ENCODE results near the gene HDAC9. TPM values are rescaled to one million over a fixed set of nuclear protein-coding genes. Genes with fewer than 3 reads are reported as not detected.

The HDAC9 gene
- total RNA-seq, 4 donors from 2014 or later = 1.2 to 8.0 (median 1.6) TPM

DNA sequence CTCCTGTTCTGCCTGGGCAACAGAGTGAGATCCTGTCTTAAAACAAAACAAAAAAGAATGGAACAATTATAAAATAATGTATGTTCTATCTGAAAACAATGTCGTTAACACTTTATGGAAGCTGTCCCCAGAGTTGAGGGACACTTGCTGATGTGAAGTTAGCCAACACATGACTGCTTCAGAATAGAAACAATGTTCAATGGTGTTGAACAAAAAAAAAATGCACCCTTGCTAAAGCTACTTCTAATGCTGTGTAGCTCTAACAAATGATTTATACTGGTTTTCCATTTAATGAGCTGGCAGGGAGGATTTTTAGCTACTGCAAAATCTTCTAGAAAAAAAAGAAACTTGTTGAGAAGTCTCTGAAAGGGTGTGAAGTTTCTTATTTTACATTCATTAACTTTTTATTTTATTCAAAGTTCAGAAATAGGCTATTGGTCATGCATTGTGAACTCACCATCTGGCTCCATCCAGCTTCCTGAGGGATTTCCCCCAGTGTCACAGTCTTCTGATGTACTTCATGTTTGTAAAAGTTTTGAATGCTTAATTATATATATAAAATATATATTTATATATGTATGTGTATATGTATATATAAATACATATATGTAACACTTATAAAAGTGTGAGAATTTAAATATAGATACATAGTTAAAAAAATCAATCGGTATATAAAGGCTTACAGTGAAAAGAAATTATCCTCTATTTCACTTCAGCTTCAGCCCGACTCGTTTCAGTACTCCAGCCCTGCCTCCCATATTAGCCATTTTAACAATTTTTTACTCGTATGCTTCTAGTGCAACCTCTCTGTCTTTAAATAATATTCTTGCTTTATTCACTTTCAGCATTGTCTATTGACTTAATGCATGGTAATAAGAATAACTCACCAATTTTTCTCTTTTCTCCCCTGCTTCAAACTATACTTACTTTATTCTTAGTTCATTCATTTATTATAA is 35.0 kb downstream of the HDAC9 start:
- 68 to 74% methylated on average over 5 of the region's 5 CpGs for WGBS, 2 donors
- no peak overlapping the region for H3K27ac ChIP-seq
- intact Hi-C loops (cut with DNase I) = no loop called here
- no peaks in the 10 kb centered on the region for H3K4me1 ChIP-seq
- no peaks in the 10 kb centered on the region for H3K27me3 ChIP-seq
- no peak for DNase-seq
- no peaks in the 10 kb centered on the region for H3K36me3 ChIP-seq
- no peak overlapping the region for H3K4me3 ChIP-seq
- no peak for TF ChIP-seq POLR2A (IDR thresholded peaks at IDR 0.05)
- TF ChIP-seq, protein P1, sequence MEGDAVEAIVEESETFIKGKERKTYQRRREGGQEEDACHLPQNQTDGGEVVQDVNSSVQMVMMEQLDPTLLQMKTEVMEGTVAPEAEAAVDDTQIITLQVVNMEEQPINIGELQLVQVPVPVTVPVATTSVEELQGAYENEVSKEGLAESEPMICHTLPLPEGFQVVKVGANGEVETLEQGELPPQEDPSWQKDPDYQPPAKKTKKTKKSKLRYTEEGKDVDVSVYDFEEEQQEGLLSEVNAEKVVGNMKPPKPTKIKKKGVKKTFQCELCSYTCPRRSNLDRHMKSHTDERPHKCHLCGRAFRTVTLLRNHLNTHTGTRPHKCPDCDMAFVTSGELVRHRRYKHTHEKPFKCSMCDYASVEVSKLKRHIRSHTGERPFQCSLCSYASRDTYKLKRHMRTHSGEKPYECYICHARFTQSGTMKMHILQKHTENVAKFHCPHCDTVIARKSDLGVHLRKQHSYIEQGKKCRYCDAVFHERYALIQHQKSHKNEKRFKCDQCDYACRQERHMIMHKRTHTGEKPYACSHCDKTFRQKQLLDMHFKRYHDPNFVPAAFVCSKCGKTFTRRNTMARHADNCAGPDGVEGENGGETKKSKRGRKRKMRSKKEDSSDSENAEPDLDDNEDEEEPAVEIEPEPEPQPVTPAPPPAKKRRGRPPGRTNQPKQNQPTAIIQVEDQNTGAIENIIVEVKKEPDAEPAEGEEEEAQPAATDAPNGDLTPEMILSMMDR (IDR thresholded peaks at IDR 0.05) = no peak
- no peaks in the 10 kb centered on the region for H3K9me3 ChIP-seq

DNA sequence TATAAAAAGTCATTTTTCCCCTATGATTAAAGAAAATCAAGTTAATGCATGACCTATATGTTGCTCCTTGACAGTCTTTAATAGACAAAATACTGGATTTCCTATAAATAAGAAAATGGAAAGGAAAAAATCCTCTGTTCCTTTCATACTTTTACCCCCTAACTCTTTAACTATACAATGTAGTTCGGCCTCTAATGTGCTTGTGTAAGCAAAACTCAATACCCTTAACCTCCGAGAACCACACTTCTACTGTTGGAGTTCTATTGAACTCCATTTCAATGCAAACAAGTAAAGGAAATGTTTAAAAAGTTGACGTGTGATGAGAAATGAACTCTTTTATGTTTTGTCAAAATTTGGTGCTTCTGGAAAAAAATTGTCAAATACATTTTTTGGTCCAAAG is 36.0 kb downstream of the HDAC9 start:
- WGBS, 2 donors = 69 to 72% methylated on average over 3 of the region's 3 CpGs
- no peak overlapping the region for H3K4me3 ChIP-seq
- no peaks in the 10 kb centered on the region for H3K4me1 ChIP-seq
- no peak for TF ChIP-seq POLR2A (IDR thresholded peaks at IDR 0.05)
- TF ChIP-seq, protein P1 (IDR thresholded peaks at IDR 0.05) = no peak
- H3K9me3 ChIP-seq = no peaks in the 10 kb centered on the region
- intact Hi-C loops (cut with DNase I) = no loop called here
- H3K36me3 ChIP-seq = no peaks in the 10 kb centered on the region
- DNase-seq = no peak
- H3K27me3 ChIP-seq = no peaks in the 10 kb centered on the region
- no peak overlapping the region for H3K27ac ChIP-seq

DNA sequence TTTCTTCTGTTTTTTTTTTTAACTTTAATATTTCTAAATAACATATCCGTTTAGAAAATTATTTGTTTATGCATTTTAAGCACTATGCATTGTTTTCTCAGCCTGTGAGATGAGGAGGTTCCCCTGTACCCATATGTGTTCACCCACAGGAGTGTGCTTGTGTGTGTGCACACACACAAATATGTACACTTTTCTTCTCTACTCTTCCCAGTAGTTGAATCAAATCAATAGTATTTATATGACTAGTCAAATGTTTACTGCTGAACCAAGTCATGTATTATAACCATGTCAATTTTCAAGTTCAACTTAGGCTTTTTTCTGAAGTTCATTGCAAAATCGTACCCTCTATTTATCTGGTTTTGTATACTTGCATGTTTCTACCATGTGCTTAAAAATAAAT is 37.3 kb downstream of the HDAC9 start:
- Histone ChIP-seq H3K4me1 (no peaks in the 10 kb centered on the region), H3K36me3 (no peaks in the 10 kb centered on the region), H3K27ac (no peak overlapping the region), H3K9me3 (no peaks in the 10 kb centered on the region), H3K27me3 (no peaks in the 10 kb centered on the region), H3K4me3 (no peak overlapping the region)
- no peak for TF ChIP-seq POLR2A (IDR thresholded peaks at IDR 0.05)
- TF ChIP-seq, protein P1 (IDR thresholded peaks at IDR 0.05) = no peak
- intact Hi-C loops (cut with DNase I) = no loop called here
- WGBS, 2 donors = 60 to 71% methylated on average over 2 of the region's 2 CpGs
- DNase-seq = no peak

DNA sequence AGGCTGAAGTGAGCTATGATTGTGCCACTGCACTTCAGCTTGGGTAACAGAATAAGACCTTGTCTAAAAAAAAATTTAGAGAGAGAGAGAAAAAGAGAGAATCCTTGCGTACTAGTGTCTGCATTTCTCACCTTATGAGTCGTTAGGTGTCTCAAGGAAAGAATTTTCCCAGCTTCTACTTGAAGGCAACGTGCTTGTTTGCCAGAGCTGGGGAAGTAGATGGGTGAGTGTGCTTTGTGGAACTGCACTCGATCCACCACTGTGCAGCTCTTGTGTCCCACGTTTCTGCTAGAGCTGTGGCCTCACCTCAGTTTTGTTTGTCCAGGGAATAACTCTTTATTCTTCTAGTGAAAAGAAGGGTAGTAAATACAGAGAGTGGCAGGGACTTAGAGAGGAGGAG is 38.9 kb downstream of the HDAC9 start:
- Histone ChIP-seq H3K4me1 (no peaks in the 10 kb centered on the region), H3K4me3 (no peak overlapping the region), H3K36me3 (no peaks in the 10 kb centered on the region), H3K27ac (no peak overlapping the region), H3K9me3 (no peaks in the 10 kb centered on the region), H3K27me3 (no peaks in the 10 kb centered on the region)
- intact Hi-C loops (cut with DNase I) = no loop called here
- DNase-seq = no peak
- 71 to 85% methylated on average over 5 of the region's 5 CpGs for WGBS, 2 donors
- TF ChIP-seq, protein P1 (IDR thresholded peaks at IDR 0.05) = no peak
- no peak for TF ChIP-seq POLR2A (IDR thresholded peaks at IDR 0.05)

DNA sequence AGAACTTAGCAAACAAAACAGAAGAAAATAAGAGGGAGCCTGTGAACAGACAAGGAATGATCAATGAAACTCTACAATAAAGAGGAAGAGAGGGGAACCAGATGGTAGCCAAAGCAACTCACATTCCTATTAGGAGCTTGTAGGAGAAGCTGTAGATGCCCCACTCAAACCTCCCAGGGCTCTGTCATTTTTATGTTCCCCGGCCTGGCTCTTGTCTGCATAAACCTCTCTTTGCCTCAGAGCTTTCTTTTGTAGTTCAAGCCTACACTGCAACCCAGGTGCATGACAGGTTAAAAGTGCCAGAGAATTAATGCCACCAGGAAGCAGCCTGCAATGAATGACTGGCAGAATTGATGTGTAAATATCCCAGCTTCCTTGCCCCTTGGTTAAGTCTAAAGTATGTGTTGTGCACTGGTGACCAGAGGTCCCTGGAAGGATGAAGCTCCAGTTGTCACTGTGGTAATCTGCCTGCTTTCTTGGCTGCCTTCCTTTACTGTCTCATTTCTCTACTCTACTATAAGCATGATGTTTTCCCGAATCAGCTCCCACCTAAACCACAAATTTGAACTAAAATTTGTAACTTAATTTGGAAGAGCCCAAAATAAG is 40.4 kb downstream of the HDAC9 start:
- peaks cover 0 to 3% (median 0%) of the 10 kb centered on the region in 3 donors for H3K4me1 ChIP-seq
- WGBS, 2 donors = 72 to 80% methylated on average over 2 of the region's 2 CpGs
- no peak for DNase-seq
- no peaks in the 10 kb centered on the region for H3K36me3 ChIP-seq
- TF ChIP-seq POLR2A (IDR thresholded peaks at IDR 0.05) = no peak
- TF ChIP-seq, protein P1 (IDR thresholded peaks at IDR 0.05) = no peak
- no peak overlapping the region for H3K27ac ChIP-seq
- H3K27me3 ChIP-seq = no peaks in the 10 kb centered on the region
- no peaks in the 10 kb centered on the region for H3K9me3 ChIP-seq
- intact Hi-C loops (cut with DNase I) = no loop called here
- no peak overlapping the region for H3K4me3 ChIP-seq
